ENCODE results near the gene UFSP1. TPM values are rescaled to one million over a fixed set of nuclear protein-coding genes. Genes with fewer than 3 reads are reported as not detected.

The UFSP1 gene
- total and polyA plus RNA-seq, 4 donors, result 2.3 to 4.9 (median 3.2) TPM

- TF ChIP-seq MAX (IDR thresholded peaks at IDR 0.05) (no peak), TAF1 (conservative IDR thresholded peaks at IDR 0.05) (no peak), NR2F2 (IDR thresholded peaks at IDR 0.05) (no peak)
Measured at GRCh38 chr7:100908512-100908911, 19.0 kb upstream of the UFSP1 start (continued).

GRCh38 chr7:100902638-100903037, 13.1 kb upstream of the UFSP1 start:
- TF ChIP-seq YY1 (IDR thresholded peaks at IDR 0.05) (no peak), MAX (IDR thresholded peaks at IDR 0.05) (no peak), FOXA1 (IDR thresholded peaks at IDR 0.05) (no peak), FOXA2 (IDR thresholded peaks at IDR 0.05) (no peak), EGR1 (IDR thresholded peaks at IDR 0.05; ENCODE audit: low read depth in 2 of 2) (no peak), SP1 (IDR thresholded peaks at IDR 0.05) (no peak)
- TF ChIP-seq, protein P1, sequence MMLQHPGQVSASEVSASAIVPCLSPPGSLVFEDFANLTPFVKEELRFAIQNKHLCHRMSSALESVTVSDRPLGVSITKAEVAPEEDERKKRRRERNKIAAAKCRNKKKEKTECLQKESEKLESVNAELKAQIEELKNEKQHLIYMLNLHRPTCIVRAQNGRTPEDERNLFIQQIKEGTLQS (IDR thresholded peaks at IDR 0.05), result no peak
- H3K27ac ChIP-seq (ENCODE audit: low read depth in 1 of 2, low read length in 2 of 2), result no peak overlapping the region
- H3K4me1 ChIP-seq (ENCODE audit: control insufficient read depth in 4 of 4, insufficient read depth in 4 of 4, low read length in 3 of 4), result peaks cover 7 to 15% (median 11%) of the 10 kb centered on the region in 4 donors
- WGBS, result 92% methylated on average over 7 of the region's 7 CpGs
- H3K9me3 ChIP-seq (ENCODE audit: control insufficient read depth in 4 of 4, low read length in 3 of 4), result no peaks in the 10 kb centered on the region
- H3K36me3 ChIP-seq (ENCODE audit: control insufficient read depth in 4 of 4, insufficient read depth in 3 of 4, low read depth in 1 of 4, low read length in 3 of 4), result no peaks in the 10 kb centered on the region
- H3K9ac ChIP-seq (ENCODE audit: low read depth in 1 of 2, low read length in 2 of 2), result no peak overlapping the region
- DNase-seq (ENCODE audit: low spot score), result no peak
- H3K27me3 ChIP-seq (ENCODE audit: control insufficient read depth in 4 of 4, insufficient read depth in 4 of 4, low read length in 3 of 4), result no peaks in the 10 kb centered on the region
- H3K4me3 ChIP-seq (ENCODE audit: low read depth in 1 of 3, low read length in 3 of 3), result no peak overlapping the region

DNA sequence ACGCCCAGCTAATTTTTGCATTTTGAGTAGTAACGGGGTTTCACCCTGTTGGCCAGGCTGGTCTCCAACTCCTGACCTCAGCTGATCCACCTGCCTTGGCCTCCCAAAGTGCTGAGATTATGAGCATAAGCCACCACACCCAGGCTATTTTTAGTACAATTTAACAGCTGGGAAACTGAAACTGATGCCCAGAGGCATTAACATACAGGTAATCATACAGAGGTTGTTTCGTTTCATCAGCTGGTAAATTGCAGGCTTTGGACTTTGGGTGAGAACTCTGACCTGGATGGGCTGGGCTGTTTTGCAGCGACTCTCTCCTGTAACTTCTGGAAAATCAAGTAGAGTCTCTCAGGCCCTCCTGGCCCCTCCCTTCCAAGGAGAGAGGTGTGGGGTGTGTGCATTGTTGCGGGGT, 12.4 kb upstream of the UFSP1 start:
- H3K9ac ChIP-seq (ENCODE audit: low read depth in 1 of 2, low read length in 2 of 2), result no peak overlapping the region
- no peaks in the 10 kb centered on the region for H3K9me3 ChIP-seq (ENCODE audit: control insufficient read depth in 4 of 4, low read length in 3 of 4)
- peak overlapping the region; percentile 69 to 73 for H3K27ac ChIP-seq (ENCODE audit: low read depth in 1 of 2, low read length in 2 of 2)
- no peak for DNase-seq (ENCODE audit: low spot score)
- TF ChIP-seq SP1 (IDR thresholded peaks at IDR 0.05) (peak; percentile 83), HNF4A (conservative IDR thresholded peaks at IDR 0.05) (peak; percentile 88 to 92), TAF1 (conservative IDR thresholded peaks at IDR 0.05) (no peak), FOXA1 (IDR thresholded peaks at IDR 0.05) (no peak), MAX (IDR thresholded peaks at IDR 0.05) (no peak), REST (IDR thresholded peaks at IDR 0.05) (peak; percentile 21), RXRA (IDR thresholded peaks at IDR 0.05) (peak; percentile 59 to 61), CTCF (IDR thresholded peaks at IDR 0.05; ENCODE audit: low read depth, low read length, missing input control) (no peak), FOXA2 (IDR thresholded peaks at IDR 0.05) (no peak), HNF4G (IDR thresholded peaks at IDR 0.05) (peak; percentile 74), RAD21 (IDR thresholded peaks at IDR 0.05) (peak in 1 of 2 donors; percentile 14), YY1 (IDR thresholded peaks at IDR 0.05) (no peak), EGR1 (IDR thresholded peaks at IDR 0.05; ENCODE audit: low read depth in 2 of 2) (no peak), JUND (IDR thresholded peaks at IDR 0.05) (no peak), NR2F2 (IDR thresholded peaks at IDR 0.05) (peak; percentile 15), GABPA (IDR thresholded peaks at IDR 0.05 in 1 of 2, conservative IDR thresholded peaks at IDR 0.05 in 1 of 2) (no peak)
- TF ChIP-seq, protein P1 (IDR thresholded peaks at IDR 0.05), result peak; percentile 36
- no peak overlapping the region for H3K4me3 ChIP-seq (ENCODE audit: low read depth in 1 of 3, low read length in 3 of 3)
- H3K36me3 ChIP-seq (ENCODE audit: control insufficient read depth in 4 of 4, insufficient read depth in 3 of 4, low read depth in 1 of 4, low read length in 3 of 4), result no peaks in the 10 kb centered on the region
- H3K4me1 ChIP-seq (ENCODE audit: control insufficient read depth in 4 of 4, insufficient read depth in 4 of 4, low read length in 3 of 4), result peaks cover 8 to 19% (median 11%) of the 10 kb centered on the region in 4 donors
- H3K27me3 ChIP-seq (ENCODE audit: control insufficient read depth in 4 of 4, insufficient read depth in 4 of 4, low read length in 3 of 4), result no peaks in the 10 kb centered on the region
- WGBS, result 57% methylated on average over 5 of the region's 5 CpGs
